DMS 273 (cell line): Measurements from ENCODE around the gene TOM1.
A peak's percentile ranks its signal among the peaks of the same experiment; 100 is the strongest.
"Not testable (repeated sequence)": the region's sequence is repeated elsewhere in the genome, so short reads cannot be mapped to it uniquely, and the experiment has no call there.

ENCODE experiments used
- DNase-seq: peaks from one replicate; lab custom pipeline; 2025; ENCODE audit not compliant: unreplicated experiment; lab: John Stamatoyannopoulos, UW

TOM1 gene

GRCh38 chr22:35344956-35345690, 45.4 kb downstream of the TOM1 start:
- DNase-seq, result no peak

GRCh38 chr22:35345808-35346505, 46.3 kb downstream of the TOM1 start:
- peak; percentile 12 for DNase-seq

DNA sequence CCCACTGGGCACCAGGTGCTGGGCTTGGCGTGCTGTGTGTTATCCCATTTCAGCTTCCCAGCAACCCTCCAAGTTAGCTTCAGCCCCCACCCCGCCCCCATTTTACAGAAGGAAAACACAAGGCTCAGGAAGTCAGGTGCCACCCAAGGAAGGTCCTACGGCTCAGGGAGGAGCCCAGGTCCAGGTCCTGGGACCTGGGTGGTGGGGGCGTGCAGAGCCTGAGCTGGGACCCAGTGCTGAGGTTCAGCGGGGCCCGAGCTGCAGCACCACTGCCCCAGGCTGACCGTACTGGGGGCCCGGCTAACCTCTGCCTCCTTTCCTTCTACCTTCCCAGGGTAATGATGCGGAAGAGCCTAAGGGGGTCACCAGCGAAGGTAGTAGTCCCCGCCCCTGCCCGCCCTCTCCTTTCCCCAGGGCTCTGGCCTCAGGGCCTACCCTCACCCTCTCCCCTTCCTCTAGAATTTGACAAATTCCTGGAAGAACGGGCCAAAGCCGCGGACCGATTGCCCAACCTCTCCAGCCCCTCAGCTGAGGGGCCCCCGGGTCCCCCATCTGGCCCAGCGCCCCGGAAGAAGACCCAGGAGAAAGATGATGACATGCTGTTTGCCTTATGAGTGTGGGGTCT, 47.0 kb downstream of the TOM1 start:
- DNase-seq, result no peak

DNA sequence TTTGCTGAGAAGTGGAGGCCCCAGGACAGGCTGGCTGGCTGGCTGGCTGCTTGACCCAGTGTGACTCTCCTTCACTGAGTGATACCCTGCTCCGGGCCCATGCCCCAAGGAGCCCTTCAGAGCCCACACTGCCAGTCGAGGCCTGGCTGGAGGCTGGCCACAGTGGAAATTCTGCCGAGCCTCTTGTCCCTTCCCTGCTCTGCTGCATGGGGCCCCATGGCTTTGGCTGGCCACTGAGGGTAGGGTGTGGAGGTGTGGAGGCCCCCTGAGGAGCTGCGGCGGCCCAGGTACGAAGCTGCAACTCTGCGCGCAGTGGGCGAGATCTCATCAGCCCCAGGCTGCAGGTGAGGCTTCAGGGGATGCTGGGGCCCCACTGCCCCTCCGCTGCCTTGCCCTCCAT, 47.8 kb downstream of the TOM1 start:
- DNase-seq, result no peak

DNA sequence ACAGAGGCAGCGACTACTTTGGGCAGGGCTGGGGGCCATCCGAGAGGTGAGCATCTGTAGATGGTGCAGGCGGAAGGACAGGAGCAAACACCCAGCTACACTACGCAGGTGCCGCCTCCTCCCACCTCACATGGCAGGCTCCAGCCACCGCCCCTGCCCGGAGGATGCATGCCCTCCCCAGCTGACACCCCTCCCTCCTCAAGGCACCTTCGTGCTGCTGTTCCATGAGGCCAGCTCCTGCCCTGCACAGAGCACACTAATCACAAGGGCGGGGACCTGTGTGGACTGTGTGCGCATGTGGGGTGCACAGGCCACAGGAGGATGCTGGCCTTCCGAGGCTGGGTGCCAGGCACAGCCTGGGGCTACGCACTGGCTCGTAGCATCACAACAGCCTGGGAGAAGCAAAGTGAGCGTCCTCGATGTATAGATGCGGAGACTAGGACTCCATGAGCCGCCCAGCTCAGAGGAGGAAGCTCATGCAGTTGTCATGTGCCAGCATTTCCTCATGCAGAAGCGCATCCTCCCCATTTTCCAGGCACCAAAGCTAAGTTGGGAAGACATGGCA, 48.4 kb downstream of the TOM1 start:
- DNase-seq, result no peak

DNA sequence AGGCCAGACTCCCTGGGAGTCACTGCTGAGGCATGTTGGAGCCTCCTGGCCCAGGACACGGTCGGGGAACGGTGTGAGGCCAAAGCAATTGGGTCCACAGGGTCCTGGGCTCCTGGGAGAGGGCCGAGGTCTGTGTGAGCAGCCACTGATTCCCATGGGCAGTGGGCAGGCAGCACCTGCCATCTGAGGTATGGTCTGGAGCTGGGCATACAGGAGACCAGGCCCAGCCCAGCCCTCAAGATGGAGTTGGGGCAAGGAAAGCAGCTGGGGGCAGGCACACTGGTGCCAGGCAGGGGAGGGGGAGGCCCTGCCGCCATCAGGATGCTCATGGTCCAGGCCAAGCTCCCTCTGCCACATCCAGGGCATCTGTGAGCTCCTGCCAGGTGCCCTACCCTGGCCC, 49.0 kb downstream of the TOM1 start:
- DNase-seq, result no peak

- no peak for DNase-seq
Measured at GRCh38 chr22:35349368-35349703, 49.6 kb downstream of the TOM1 start.

DNA sequence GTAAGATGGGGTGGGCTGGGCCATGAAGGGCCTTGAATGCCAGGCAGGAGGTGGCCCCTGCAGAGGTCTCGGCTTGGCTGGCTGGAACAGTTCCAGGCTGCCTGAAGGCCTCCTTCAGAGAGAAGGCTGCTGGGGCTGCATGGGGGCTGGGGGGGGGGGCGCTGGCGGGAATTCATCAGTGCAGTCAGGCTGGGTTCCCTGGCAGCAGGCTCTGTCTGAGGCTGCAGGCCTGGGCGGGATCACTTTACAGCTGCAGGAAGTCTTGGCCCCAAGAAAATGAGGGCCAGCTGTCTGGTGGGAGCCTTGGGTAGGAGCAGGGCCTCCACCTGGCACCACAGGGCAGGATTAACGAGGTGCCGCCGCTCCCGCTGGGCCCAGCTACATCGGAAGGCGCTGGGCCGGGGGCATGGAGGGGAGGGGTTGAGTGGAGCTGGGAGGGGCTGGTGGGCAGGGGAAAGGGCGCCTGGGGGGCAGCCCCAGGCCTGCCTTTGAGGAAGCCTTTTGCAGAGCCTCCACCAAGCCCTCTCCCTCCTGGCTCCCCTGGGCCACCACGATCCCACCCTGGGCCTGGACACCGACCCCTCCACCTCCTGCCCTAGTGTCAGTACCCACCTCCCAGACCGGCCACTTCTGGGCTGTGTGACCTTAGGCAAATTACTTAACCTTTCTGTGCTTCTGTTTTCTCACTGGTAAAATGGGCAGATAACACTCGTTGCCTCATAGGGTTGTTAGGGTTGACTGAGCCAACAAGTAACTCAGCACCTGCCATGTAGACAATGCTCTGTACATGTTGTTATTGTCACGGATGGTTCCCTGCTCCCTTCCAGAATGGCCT, 50.2 kb downstream of the TOM1 start:
- DNase-seq, result peak; percentile 92

DNA sequence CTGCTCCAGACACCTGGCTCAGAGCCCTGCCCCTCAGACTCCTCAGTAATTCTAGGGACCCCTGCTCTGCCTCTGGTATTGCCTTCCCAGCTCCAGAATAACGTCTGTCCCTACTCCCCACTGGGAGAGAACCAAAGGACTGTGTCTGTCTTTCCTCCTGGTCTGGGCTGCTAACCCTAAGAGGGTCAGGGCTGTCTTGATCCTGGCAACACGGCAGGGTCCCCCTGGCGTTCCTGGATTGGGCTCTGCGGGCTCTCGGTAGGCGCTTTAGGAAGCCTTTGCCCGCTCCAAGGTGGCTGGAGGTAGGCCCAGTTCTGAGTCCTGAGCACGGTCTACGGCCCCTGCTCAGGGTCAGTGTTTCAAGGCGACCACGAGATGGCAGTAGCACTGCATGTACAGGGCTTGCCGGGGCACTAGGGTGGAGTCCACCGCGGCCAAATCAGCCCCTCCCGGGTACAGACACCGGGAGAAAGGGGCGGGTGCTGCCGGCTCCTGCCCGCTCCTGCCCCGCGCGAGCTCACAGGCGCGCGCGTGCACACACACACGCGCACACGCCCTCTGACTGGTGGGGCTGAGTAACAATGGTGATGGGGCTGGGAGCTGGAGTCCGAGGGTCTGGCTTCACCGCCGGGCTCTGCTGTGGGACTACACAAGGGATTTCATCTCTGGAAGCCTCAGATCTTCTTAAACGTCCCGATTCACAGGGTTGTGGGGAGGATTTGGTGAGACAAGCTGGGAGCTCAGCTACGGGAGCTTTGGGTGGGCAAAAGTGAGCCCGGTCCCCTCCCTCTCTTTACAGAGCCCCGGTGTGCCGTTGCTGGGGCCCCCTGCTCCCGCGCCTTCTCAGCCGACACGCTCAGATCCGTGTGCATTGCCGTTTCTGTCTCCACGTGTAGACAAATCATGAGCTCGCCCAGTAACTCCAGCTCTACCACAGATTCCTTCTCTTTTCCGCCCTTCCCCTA, 51.1 kb downstream of the TOM1 start:
- peak; percentile 93 for DNase-seq

DNA sequence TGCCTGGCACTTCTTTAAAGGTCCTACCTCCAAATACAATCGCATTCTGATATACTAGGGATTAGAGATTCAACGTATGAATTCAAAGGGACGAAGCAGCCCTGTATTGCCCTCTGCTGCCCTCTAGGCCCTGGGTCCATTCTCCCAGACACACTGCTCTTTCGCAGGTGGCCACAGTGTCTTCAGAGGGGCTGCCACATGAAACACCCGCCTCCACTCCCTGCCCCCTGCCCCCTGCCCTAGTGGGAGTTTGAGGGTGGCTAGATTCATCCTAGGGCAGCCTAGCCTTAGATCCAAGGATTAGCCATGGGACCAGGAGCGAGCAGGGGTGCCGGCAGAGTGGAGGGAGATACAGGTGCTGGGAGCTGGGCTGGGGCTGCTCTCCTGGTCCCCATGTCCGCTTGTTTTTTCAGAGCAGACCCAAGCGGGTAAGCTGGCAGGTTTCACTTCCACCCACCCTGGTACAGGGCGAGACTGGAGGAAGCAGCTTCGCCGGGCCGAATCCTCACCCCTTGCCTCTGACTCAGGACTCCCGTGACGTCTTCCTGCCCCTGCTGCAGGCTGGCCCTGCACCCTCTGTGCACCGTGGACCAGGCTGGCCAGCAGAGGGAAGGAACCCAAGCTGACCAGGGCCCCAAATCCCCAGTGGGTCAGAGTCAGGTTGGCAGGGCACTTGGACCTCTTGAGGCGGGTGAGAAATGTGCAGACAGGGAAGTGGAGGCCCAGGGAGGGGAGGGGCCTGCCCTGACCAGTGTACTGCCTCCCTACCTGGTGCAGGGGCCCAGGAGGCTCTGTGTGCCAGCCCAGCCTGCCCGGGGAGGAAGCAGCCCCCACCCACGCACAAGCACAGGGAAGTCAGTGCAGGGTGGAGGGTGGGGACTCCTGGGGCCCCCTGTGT, 52.8 kb downstream of the TOM1 start:
- peak; percentile 17 for DNase-seq

- DNase-seq, result no peak
Measured at GRCh38 chr22:35353318-35353717, 53.6 kb downstream of the TOM1 start.

DNA sequence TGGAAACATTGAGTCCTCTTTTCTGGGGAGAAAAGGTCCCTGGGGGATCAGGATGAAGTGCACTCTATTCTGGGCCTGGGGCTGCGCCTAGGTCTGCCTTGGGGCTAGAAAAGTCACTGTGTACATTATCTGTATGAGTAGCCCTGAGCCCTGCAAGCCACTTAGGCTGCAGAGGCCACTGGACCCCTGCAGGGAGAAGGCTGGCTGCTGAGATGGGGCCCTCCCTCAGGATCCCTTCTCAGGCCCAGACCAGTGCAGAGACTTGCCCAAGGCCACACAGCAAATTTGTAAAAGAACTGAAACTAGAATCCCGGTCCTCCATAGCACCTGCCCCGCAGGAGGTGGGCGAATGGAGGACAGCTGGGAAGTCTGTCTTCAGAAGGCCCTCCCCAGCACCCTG, 54.4 kb downstream of the TOM1 start:
- no peak for DNase-seq

- DNase-seq, result no peak
Measured at GRCh38 chr22:35357883-35358621, 58.4 kb downstream of the TOM1 start.

DNA sequence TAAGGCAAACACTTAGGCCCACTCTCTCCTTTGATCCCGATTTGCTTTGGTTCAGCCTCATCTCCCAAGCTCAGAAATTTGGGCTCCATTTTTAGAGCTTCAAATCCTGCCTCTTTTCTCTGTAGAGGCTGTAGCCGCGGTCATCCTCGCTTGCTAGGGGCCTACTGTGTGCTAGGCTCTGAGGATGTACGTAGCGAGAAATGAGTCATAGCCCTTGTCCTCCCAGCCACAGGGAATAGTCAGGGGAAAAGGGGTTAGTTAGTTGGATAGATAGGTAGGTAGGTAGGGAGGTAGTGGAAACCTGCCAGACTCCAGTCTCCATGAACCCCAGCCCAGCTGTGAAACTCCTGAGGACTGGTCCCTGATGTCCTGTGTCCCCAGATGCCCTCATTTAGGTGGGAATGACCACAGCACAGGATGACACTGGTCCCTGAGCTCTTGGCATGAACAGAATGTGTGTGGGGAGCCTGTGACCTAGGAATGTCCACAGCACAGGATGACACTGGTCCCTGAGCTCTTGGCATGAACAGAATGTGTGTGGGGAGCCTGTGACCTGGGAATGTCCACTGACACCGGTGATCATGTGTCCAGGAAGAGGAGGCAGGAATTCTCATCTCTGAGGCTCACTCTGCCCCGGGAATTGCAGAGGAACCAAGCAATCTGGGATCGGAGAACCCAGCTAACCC, 59.8 kb downstream of the TOM1 start:
- no peak for DNase-seq

DNA sequence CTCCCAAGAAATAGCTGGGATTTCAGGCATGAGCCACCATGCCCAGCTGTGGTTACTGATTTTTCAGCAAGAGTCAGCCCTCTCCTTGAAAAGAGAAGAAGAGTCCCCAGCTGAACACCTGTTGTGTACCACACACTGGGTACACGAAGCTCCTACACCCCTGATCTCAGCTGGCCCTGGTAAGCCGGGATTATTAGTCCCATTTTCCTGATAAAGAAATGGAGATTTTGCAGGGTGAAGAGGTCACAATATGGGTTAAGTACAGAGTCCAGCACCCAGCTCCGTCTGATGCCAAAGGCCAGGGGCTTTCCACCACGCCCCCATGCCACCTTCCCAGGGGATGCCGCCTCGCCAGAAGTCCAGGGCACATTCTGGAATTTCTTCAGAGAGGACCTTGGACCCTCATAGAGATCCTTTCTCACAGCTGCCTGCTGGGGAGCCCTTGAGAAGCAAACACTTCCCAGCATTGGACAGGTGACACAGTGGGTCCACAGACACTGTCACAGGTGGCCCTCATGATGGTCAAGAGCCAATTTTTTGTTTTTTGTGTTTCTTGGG, 61.4 kb downstream of the TOM1 start:
- no peak for DNase-seq

DNA sequence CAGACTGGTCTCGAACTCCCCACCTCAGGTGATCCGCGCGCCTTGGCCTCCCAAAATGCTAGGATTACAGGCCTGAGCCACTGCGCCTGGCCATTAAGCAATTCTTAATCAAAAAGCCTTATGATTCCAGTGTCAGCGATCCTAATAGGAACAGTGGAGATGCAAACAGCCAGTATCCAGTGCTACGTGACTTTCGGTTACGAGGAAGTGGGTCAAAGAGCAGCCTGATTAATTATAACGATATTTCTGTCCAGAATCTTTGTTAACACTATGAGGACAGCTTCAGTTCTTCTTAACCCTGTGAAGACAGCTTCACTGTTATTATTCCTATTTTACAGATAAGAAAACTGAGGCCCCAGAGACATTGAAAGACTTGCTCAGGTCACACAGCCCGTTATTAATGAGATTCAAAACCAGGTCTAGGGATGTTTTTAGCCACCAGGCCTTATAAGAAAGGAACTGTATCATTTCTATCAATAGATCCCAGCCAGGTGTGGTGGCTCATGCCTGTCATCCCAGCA, 63.9 kb downstream of the TOM1 start:
- no peak for DNase-seq

DNA sequence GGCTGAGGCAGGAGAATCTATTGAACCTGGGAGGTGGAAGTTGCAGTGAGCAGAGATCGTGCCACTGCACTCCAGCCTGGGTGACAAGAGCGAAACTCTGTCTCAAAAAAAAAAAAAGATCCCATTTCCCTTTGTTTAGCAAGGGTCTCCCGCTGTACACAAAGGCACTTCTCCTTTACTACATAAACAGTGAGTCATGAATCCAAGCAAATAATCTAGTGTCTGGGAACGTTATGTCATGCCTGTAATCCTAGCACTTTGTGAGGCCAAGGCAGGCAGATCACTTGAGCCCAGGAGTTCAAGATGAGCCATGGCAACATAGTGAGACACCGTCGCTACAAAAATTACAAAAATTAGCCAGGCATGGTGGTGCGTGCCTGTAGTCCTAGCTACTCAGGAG, 64.5 kb downstream of the TOM1 start:
- not testable (repeated sequence) for DNase-seq
